Cardiac fibroblast (primary cell): Measurements from ENCODE around the gene SPIB.
"Not testable (repeated sequence)": the region's sequence is repeated elsewhere in the genome, so short reads cannot be mapped to it uniquely, and the experiment has no call there.

Experiments
- DNase-seq, 2 donors: peaks; one replicate each; pipeline versions ENCODE4 v3.0.0 to v3.0.0-alpha.2; 2010; ENCODE audit warnings: low read depth in 2 of 2
- H3K4me3 ChIP-seq, 2 donors: replicated peaks in 1 of 2; 1 replicate in 1 of 2; 2 replicates in 1 of 2; pipeline ENCODE4 v1.5.1; 2011; ENCODE audit warnings: low read depth in 2 of 2, low read length in 2 of 2, mild to moderate bottlenecking in 2 of 2, moderate library complexity in 1 of 2
- TF ChIP-seq, protein P1 (sequence below): IDR thresholded peaks from one replicate; pipeline ENCODE4 v1.5.1; 2011; ENCODE audit warnings: low read depth, mild to moderate bottlenecking, low read length, inconsistent platforms

The SPIB gene

GRCh38 chr19:50383852-50384684 lies 34.7 kb upstream of the SPIB start, which contains the start of gene POLD1:
Gene POLD1 (plus strand): TSS chr19:50384347. CDS start chr19:50398852, 14,505 bp downstream.
- DNase-seq = peak; percentile 98 to 99
- TF ChIP-seq, protein P1, sequence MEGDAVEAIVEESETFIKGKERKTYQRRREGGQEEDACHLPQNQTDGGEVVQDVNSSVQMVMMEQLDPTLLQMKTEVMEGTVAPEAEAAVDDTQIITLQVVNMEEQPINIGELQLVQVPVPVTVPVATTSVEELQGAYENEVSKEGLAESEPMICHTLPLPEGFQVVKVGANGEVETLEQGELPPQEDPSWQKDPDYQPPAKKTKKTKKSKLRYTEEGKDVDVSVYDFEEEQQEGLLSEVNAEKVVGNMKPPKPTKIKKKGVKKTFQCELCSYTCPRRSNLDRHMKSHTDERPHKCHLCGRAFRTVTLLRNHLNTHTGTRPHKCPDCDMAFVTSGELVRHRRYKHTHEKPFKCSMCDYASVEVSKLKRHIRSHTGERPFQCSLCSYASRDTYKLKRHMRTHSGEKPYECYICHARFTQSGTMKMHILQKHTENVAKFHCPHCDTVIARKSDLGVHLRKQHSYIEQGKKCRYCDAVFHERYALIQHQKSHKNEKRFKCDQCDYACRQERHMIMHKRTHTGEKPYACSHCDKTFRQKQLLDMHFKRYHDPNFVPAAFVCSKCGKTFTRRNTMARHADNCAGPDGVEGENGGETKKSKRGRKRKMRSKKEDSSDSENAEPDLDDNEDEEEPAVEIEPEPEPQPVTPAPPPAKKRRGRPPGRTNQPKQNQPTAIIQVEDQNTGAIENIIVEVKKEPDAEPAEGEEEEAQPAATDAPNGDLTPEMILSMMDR = no peak
- H3K4me3 ChIP-seq = peak within 1 kb of the TSS; percentile 76 to 79

GRCh38 chr19:50384685-50385535 lies 33.8 kb upstream of the SPIB start:
- DNase-seq = peak; percentile 15 to 25
- peak overlapping the region; percentile 76 to 79 for H3K4me3 ChIP-seq
- TF ChIP-seq, protein P1 = no peak

DNA sequence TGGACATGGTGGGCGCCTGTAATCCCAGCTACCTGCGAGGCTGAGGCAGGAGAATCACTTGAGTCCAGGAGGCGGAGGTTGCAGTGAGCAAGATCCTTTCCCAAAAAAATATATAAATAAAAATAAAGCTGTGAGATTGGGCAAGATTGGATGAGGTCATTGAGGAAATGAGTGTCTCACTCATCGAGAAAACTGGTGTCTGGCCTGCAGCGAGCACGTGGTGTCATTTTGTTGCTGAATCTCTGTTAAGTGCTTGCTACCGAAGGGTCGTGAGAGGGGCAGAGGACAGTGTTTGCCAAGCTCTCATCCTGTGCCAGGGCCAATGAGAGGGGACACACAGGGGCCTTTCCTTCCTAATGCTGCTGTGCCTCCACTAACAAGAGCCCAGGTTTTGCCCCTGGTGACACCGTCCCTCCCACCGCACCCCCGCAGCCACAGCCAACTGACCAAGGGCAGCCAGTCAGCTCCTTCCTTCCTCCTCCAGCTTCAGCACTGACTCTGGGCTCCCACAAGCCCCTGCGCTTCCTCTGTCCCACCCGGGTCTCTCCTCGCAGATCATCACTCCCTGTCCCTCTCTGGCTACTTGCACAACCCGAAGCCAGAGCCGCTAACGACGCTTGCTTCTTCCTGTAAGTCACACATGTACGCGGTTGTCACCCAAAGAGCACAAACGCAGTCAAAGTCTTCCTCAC lies 31.4 kb upstream of the SPIB start:
- no peak overlapping the region for H3K4me3 ChIP-seq
- TF ChIP-seq, protein P1 = no peak
- DNase-seq = peak; percentile 22 to 77

DNA sequence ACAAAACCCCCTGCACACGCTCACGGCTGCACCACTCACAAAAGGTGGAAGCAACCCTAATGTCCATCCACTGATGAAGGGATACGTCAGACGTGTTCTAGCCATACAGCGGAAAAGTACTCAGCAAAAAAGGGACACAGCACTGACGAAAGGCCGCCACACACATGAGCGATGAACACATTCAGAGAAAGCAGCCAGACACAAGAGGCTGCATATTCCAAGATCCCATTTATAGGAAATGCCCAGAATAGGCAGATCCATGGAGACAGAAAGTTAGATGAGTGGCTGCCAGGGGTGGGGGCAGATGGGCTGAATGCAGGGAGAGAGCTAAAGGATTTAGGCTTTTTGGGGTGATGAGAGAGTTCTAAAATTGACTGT lies 30.9 kb upstream of the SPIB start:
- no peak overlapping the region for H3K4me3 ChIP-seq
- TF ChIP-seq, protein P1 = no peak
- DNase-seq = no peak

DNA sequence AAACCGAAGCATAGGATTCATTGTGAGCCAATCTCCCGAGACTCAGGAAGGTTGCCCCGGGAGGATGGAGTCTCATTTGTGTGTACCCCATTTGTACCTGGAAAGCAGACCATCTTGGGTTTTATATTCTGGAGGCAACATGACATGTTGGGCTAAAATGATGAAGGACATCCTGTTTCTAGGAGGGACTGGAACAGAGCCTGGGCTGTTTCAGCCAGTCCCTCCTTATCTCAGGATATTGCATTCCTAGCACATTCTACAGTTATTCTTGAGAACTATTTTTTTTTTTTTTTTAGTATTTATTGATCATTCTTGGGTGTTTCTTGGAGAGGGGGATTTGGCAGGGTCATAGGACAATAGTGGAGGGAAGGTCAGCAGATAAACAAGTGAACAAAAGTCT lies 28.4 kb upstream of the SPIB start:
- H3K4me3 ChIP-seq, DNase-seq: not testable (repeated sequence)

- H3K4me3 ChIP-seq, DNase-seq: not testable (repeated sequence)
Measured at GRCh38 chr19:50390952-50391351, 27.8 kb upstream of the SPIB start.

DNA sequence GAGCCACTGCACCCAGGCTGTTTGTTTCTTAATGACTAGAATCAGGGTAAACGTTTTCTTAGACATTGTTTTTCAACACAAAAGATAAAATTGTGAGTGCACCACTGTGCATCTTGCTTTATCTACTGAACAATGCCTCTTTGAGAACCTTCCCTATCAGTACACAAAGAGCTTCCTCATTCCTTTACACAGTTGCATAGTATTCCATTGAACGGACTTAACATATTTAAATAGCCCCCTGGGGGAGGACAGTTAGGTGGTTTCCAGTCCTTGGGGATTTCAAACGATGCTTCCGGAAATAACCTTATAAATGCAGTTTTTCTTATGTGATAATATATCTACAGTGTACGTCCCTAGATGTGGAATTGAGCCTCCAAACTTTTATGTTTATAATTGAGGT lies 26.0 kb upstream of the SPIB start:
- TF ChIP-seq, protein P1 = no peak
- DNase-seq = no peak
- H3K4me3 ChIP-seq = no peak overlapping the region
